ENCODE data around the gene TNIK. TPM values are rescaled to one million over a fixed set of nuclear protein-coding genes. Genes with fewer than 3 reads are reported as not detected.

TNIK gene
- total RNA-seq, 1 experiment from 2014 or later: 0.69 TPM

DNA sequence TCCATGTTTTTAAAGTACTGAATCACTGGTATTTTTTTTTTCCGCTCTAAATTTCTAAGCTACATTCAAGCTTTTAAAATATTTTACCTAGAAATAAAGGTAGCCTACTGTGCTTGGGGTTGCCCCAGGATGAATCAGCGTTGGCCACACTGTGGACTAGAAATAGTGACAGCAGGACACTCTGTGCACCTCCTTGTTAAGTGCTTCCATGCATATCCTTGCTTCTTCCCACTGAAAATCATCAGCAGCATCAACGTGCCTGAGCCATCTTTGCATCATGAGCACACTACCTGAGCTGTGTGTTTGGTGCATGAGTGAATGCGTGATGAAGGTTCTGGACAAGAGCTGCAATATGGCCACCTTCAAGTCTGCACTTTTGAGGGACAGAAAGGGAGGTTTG is 291.7 kb downstream of the TNIK start:
- TF ChIP-seq EZH2 (IDR thresholded peaks at IDR 0.05; ENCODE audit: borderline replicate concordance, low read depth, low read length, poor library complexity, severe bottlenecking): no peak
- TF ChIP-seq, protein P1, sequence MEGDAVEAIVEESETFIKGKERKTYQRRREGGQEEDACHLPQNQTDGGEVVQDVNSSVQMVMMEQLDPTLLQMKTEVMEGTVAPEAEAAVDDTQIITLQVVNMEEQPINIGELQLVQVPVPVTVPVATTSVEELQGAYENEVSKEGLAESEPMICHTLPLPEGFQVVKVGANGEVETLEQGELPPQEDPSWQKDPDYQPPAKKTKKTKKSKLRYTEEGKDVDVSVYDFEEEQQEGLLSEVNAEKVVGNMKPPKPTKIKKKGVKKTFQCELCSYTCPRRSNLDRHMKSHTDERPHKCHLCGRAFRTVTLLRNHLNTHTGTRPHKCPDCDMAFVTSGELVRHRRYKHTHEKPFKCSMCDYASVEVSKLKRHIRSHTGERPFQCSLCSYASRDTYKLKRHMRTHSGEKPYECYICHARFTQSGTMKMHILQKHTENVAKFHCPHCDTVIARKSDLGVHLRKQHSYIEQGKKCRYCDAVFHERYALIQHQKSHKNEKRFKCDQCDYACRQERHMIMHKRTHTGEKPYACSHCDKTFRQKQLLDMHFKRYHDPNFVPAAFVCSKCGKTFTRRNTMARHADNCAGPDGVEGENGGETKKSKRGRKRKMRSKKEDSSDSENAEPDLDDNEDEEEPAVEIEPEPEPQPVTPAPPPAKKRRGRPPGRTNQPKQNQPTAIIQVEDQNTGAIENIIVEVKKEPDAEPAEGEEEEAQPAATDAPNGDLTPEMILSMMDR (conservative IDR thresholded peaks at IDR 0.05; ENCODE audit: low read depth, low read length): no peak
- intact Hi-C loops (cut with micrococcal nuclease; ENCODE audit: unreplicated experiment): no loop called here
- ChIA-PET CTCF (no interaction called here), POLR2A (ENCODE audit: low non-redundant PET) (no interaction called here)
- H3K27me3 ChIP-seq (replicated peaks; ENCODE audit: insufficient read depth, low read depth, low read length, poor library complexity): no peaks in the 10 kb centered on the region
- DNase-seq (ENCODE audit: low spot score): no peak
- H3K9me3 ChIP-seq (ENCODE audit: low read depth, low read length, poor library complexity, severe bottlenecking): no peaks in the 10 kb centered on the region
- no peak overlapping the region for H3K27ac ChIP-seq (ENCODE audit: low read depth, low read length, poor library complexity, severe bottlenecking)
- no peak overlapping the region for H3K4me3 ChIP-seq (ENCODE audit: low read depth, low read length, poor library complexity, severe bottlenecking)
- BruUV-seq (replicated peaks): no TSS peak
- H3K4me1 ChIP-seq (ENCODE audit: insufficient read depth, low read length, poor library complexity, severe bottlenecking): no peaks in the 10 kb centered on the region
- no peaks in the 10 kb centered on the region for H3K36me3 ChIP-seq (ENCODE audit: insufficient read depth, low read length, poor library complexity, severe bottlenecking)

DNA sequence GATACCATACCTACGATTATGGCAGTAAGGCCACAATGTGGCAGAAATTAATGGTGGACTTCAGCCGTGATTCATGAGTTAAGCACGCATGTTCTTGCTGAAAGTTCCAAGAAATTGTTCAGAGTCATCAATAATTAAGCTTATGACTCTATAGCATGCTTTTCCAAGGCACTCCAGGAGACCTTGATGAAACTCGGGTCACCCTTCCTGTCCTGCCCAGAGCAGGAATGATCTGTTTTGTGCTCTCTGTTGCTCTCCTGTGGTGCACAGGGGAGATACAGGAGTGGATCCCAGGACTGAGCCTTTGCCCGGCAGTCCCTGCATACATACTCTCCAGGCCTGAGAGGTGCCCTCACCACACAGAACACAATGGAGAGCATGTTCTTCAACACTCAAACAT is 292.1 kb downstream of the TNIK start:
- H3K27me3 ChIP-seq (replicated peaks; ENCODE audit: insufficient read depth, low read depth, low read length, poor library complexity): no peaks in the 10 kb centered on the region
- CTCF ChIA-PET: no interaction called here
- no peak overlapping the region for H3K4me3 ChIP-seq (ENCODE audit: low read depth, low read length, poor library complexity, severe bottlenecking)
- intact Hi-C loops (cut with micrococcal nuclease; ENCODE audit: unreplicated experiment): no loop called here
- peak; percentile 17 for DNase-seq (ENCODE audit: low spot score)
- BruUV-seq (replicated peaks): no TSS peak
- no peak overlapping the region for H3K27ac ChIP-seq (ENCODE audit: low read depth, low read length, poor library complexity, severe bottlenecking)
- no peaks in the 10 kb centered on the region for H3K36me3 ChIP-seq (ENCODE audit: insufficient read depth, low read length, poor library complexity, severe bottlenecking)
- H3K4me1 ChIP-seq (ENCODE audit: insufficient read depth, low read length, poor library complexity, severe bottlenecking): no peaks in the 10 kb centered on the region
- POLR2A ChIA-PET (ENCODE audit: low non-redundant PET): no interaction called here
- peaks cover 2% of the 10 kb centered on the region for H3K9me3 ChIP-seq (ENCODE audit: low read depth, low read length, poor library complexity, severe bottlenecking)
- TF ChIP-seq EZH2 (IDR thresholded peaks at IDR 0.05; ENCODE audit: borderline replicate concordance, low read depth, low read length, poor library complexity, severe bottlenecking): no peak
- TF ChIP-seq, protein P1 (conservative IDR thresholded peaks at IDR 0.05; ENCODE audit: low read depth, low read length): 0 out of 2 replicates have a peak, but pooled peaks have one; percentile 18

DNA sequence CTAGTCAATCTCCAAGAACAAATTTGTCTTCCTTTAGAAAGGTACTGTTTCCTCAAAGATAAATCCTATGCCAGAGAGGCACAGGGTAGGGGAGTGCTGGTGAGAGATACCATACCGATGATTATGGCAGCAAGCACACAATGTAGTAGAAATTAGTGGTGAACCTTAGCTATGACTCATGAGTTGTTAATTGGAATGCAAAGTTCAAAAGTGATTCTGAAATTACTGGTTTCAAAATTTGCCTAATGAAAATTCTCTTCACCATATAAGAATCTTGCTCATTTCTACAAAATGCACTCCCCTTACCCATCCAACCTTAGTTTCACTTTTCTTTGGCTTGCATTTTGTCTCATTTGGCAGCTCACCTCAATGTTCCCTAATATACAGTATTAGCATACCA is 294.2 kb downstream of the TNIK start:
- Histone ChIP-seq H3K4me1 (ENCODE audit: insufficient read depth, low read length, poor library complexity, severe bottlenecking) (no peaks in the 10 kb centered on the region), H3K36me3 (ENCODE audit: insufficient read depth, low read length, poor library complexity, severe bottlenecking) (no peaks in the 10 kb centered on the region), H3K27ac (ENCODE audit: low read depth, low read length, poor library complexity, severe bottlenecking) (no peak overlapping the region), H3K27me3 (replicated peaks; ENCODE audit: insufficient read depth, low read depth, low read length, poor library complexity) (no peaks in the 10 kb centered on the region), H3K9me3 (ENCODE audit: low read depth, low read length, poor library complexity, severe bottlenecking) (peaks cover 8% of the 10 kb centered on the region), H3K4me3 (ENCODE audit: low read depth, low read length, poor library complexity, severe bottlenecking) (no peak overlapping the region)
- ChIA-PET POLR2A (ENCODE audit: low non-redundant PET) (no interaction called here), CTCF (no interaction called here)
- DNase-seq (ENCODE audit: low spot score): no peak
- intact Hi-C loops (cut with micrococcal nuclease; ENCODE audit: unreplicated experiment): no loop called here
- no TSS peak for BruUV-seq (replicated peaks)
- TF ChIP-seq, protein P1 (conservative IDR thresholded peaks at IDR 0.05; ENCODE audit: low read depth, low read length): no peak
- no peak for TF ChIP-seq EZH2 (IDR thresholded peaks at IDR 0.05; ENCODE audit: borderline replicate concordance, low read depth, low read length, poor library complexity, severe bottlenecking)

Measured in A673 (cell line).